ENCODE data around the gene KCNQ1.

Gene KCNQ1

DNA sequence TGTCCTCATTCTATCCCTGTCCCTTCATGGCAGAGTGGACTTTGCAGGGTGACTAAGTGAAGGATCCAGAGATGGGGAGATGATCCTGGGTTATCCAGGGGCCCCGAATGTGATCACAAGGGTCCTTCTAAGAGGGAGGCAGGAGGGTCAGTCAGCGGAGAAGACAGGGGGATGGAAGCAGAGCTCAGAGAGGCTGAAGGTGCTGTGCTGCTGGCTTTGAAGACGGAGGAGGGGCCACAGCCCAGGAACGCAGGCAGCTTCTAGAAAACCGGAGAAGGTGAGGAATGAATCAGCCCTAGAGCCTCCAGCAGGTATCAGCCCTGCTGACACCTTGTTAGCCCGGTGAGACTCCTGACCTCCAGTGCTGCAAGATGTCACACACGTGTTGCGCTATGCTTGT, 377.1 kb downstream of the KCNQ1 start:
- DNase-seq (ENCODE audit: low read depth, low spot score): no peak

DNA sequence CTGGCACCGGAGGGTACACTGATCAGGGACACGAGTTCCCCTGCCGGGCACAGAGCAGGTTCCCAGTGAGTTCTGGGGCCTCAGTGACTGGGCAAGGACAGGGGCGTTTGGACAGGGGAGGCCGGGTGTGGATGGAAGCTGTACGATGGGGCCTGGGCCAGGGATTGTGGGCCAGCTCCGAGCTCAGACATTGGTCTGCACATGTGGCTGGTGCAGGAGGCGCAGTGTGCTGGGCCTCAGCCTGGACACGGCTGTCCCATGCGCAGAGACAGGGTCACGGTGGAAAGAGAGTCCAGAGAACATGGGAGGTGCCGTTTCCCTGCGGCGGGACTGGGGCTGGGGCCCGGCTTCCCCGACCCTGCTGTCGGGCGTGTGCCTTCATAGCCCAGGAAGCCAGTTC, 380.0 kb downstream of the KCNQ1 start:
- no peak for DNase-seq (ENCODE audit: low read depth, low spot score)

DNA sequence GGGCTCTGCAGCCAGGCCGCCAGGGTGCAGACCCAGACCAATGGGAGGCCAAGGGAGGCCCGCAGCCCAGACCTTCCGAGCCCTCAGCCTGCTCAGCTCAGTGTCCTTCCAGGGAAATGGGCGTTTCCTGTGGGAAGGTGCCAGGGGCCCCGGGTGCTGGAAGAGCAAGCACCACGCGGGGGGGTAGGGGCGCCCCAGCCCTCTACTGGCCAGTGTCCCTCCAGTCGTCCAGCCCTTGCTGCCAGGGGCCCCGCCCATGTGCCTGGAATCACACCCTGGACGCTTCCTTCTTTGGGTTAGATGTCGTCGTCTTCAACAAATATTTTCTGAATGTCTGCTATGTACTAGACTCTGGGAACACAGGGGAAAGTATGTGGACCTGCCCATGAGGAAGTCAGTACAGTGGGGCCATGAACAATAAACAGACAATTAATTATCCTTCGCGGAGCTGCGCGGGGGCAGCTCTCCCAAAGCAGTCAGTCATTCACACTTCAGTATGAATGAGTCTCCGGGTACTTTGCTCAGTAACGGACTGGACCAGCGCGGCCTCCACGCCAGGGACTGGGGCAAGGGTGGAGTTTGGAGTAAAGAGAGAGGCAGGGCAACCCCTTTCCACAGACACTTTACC, 380.6 kb downstream of the KCNQ1 start:
- no peak for DNase-seq (ENCODE audit: low read depth, low spot score)

DNA sequence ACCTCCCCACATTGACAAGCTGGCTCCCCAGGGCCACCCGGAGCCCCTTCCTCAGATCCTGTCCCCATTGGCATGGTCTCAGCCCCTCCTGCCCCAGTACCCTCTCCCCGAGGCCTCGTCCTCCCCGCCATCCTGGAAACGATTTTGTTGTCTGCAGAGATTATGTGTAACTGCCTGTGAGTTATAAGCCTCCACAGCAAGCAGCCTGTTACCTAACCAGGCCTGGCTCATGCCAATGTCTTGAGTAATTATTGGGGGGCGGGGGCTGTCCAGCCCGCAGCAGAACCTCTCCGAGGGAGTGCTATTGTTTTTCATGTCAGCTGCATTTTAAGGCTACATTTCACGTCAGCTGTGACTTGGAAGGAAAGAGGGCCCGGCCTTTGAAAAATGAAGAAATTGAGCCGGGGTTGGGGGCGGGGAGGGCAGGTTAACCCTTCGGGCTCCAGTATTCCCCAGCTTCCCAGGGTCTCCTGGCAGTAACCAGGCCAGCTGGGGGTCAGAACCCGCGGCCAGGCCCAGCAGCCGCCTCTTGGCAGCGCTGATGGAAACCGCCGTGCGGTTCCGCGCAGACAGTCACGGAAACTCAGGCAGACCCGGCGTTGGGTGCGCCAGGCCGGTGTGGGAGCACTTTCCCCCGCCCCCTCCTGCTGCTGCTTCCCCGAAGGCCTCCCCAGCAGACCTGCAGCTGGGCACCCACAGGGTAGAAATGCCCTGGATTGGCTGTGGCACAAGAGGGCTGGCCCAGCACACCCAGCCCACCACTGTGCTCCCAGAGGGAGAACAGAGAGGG, 381.3 kb downstream of the KCNQ1 start:
- DNase-seq (ENCODE audit: low read depth, low spot score): peak; percentile 76

DNA sequence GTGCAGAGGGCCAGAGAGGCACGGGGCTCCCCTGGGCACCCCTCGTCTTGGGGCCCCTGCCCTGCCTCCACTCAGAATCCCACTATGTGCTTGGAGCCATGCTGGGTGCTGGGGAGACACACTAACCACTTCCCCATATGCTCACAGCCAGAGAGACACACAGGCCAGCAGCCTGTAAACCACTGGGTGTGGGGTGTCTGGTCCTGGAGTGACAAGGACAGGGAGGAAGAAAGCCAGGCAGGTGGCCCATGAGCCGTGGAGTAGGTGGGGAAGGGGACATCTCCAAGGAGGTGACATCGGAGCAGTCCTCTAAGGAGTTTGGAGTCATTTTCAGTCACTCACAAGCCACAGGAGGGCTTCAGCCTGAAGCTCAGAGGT, 381.9 kb downstream of the KCNQ1 start:
- no peak for DNase-seq (ENCODE audit: low read depth, low spot score)

DNA sequence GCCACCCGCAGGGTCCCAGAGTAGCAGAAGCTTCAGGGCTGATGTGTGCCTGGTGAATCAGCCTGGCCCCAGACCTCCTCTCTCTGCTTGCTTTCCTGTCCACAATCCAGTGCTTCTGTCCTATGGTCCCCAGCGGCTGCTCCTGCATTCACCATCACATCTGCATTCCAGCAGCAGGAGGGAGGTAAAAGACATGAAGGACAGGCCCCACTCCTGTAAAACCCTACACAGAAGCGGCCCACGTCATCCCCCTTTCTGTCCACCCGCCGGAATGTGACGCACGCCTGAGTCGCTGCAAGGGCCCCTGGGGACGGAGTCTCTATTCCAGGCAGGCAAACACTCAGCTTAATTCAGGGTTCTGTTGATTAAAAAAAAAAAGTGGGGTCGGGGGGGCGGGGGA, 382.4 kb downstream of the KCNQ1 start:
- no peak for DNase-seq (ENCODE audit: low read depth, low spot score)

DNA sequence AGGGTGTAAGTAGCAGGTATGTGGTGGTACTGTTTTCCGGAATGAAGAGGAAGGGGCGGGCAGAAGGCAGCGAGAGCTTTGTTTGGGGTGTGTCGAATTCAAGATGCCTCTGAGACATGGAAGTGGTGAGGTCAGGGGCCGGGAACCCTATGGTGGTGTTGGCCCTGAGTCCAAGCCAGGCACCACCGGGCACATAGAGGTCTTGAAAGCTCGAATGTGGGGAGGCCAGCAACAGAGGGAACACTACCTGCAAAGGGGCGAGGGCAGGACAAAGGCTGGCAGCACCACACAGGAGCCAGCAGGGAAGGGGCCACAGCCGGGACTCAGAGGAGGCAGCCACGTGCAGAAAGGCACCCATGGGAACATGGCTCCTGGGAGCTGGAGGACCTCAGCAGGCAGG, 383.0 kb downstream of the KCNQ1 start:
- no peak for DNase-seq (ENCODE audit: low read depth, low spot score)

DNA sequence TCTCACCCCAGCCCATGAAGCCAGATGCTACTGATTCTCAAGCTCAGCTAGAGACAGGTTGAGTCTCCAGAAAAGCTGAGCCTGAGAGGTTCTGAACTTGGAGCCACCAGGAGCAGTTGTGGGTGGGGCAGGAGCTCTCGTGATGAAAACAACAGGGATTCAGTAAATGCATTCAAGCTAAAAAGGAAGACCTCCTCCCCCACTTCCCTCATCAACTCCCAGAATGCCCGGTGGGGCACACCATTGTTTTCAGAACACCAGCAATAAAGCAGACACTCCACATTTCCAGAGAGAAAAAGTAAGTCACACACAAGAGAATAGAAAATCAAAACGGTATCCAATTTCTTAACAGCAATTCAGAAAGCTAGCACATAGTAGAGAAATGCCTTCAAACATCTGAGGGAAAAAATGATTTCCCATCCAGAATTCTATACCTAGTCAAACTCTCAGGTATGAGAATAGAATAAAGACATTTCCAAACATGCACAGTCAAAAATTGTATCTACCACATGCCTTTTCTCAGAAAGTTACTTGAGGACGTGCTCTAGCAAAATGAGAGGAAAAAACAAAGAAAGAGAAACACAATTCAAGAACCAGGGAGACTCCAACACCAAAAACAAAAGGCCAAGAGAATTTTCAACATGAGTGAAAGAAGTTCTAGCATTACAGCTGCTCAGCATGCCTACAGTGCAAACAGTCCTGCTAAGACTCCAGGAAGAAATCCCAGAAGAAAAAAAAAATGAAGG, 383.9 kb downstream of the KCNQ1 start:
- no peak for DNase-seq (ENCODE audit: low read depth, low spot score)

DNA sequence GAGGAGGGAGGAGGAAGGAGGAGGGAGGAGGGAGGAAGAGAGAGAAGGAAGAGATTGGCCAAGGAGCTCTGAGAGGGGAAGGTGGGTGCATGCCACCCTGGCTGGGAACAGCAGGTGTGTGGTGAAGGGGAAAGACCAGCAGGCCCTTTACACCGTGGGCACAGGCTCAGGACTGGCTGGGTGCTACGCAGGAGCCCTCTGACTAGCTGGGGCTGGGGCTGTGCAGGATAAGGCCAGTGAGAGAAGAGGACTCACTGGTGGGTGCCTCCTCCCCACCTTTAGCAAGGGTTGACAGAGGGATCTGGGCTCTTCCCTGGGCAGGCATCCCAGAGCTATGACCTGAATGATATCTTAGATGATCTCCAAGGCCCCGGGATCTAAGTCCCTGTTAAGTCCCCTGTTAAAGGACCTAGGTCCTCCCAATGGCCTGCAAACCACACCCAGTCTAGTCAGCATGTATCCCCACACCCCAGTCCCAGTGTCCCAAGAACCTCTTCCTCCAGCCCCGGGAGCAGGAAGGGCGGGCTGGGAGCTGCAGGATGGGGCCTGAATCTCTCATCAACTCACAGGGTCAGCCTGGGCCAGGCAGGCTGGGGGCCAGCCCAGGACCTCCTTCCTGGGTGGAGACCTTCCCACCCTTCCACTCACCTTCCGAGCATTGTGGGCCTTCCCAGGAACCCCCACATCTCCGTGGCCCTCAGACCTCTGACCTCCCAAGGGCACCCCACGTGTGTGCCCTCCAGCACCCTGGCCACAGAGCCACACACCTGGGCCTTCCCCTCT, 385.4 kb downstream of the KCNQ1 start:
- DNase-seq (ENCODE audit: low read depth, low spot score): no peak

DNA sequence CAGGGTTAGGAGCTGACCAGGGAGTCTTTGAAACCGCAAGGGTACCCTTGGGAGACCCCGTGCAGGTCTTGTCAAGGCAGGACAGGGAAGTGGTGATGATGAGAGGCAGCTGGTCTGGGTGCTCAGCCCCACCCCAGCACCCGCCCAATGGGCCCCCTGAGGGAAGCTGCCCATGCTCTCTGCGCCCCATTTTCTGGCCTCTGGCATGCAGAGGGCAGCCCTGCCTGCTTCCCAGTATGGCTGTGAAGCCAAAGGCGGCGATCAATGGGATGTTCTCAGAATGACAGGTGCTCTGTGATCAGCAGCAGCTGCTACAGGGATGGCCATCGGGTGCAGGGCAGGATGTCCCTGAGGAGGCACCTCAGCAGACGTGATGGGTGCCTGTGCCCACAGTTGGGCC, 386.1 kb downstream of the KCNQ1 start:
- DNase-seq (ENCODE audit: low read depth, low spot score): no peak

DNA sequence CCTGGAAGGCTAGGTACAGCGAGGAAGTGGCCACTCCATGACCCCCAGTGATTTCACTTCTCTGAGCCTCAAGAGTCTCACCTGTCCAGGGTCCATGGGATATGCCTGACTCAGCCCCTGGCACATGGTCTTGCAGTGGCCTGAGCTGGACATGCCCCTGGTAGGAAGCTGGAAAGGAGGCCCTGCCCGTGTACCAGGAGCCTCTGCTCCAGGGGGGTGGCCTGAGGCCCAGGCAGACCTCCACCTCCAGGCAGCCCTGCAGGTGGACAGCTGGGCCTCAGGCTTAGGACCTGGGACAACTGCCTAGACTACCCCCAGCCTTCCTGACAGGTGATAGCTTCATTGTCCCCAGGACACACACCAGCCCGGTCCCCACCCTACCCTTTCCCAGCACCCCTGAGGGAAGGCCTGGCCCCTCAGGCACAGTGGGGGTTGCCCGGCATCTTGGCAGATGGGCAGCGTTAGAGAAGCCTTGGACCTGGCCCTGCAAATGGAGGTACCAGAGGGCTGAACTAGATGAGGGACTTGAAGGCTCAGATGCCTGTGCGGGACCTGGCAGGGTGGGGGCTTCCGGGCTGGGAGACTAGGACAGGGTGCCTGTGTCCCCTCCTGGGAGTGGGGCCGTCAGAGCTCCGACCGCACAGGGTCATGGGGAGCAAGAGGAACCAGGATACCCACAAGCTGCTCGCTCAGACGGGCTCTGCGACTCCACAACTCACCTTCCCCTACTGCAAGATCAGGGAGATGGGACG, 387.1 kb downstream of the KCNQ1 start:
- no peak for DNase-seq (ENCODE audit: low read depth, low spot score)

DNA sequence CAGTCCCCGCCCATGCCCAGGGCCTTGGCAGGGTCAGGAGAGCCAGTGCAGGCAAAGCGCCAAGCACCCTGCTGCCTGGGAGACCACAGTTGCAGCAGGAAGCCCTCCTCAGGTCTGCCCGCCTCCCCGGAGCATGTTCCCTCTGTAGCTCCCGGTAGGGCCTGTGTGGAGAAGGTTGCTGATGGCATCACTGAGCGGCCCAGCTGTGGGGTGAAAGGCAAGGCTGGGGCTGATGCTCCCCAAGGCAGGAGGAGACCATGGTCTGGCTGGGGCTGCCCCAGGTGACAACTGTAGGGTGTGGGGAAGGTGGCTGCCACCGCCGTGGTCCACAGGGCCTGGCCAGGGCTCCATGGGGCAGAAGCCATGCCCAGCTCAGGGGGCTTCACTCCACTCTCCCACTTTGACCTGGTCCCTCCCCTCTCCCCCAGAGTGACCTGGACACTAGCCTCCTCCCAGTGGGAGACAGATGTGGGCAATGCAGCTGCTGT, 387.8 kb downstream of the KCNQ1 start:
- DNase-seq (ENCODE audit: low read depth, low spot score): no peak

DNA sequence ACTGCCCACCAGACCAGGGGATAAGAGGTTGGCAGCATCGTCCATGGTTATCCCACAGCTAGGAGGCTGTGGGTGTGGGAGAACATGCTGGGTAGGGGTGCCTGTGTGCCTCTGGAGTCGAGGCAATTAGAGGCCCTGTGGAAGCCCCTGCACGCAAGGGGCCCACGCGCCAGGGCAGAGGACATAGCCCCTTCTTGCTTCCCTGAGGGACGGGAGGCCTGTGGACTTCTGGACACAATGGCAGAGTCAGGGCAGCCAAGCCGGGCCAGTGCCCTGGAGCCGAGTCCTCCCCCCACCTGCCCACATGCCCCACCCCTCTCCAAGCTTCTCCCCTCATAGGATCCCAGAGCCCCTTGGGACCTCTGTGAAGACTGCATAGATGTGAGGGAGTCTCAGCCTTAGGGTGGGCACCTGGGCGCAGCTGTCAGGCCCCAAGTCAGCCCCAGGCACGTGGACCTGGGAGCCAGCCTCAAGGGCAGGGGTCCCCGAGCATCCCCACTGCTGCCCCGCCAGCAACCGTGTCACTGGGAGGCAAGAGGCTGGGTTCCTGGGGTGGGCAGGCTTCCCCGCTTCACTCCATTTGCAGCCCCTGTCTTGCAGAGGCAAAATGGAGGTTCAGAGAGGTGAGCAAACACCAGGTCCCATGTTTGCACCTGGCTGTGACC, 388.4 kb downstream of the KCNQ1 start:
- no peak for DNase-seq (ENCODE audit: low read depth, low spot score)

DNA sequence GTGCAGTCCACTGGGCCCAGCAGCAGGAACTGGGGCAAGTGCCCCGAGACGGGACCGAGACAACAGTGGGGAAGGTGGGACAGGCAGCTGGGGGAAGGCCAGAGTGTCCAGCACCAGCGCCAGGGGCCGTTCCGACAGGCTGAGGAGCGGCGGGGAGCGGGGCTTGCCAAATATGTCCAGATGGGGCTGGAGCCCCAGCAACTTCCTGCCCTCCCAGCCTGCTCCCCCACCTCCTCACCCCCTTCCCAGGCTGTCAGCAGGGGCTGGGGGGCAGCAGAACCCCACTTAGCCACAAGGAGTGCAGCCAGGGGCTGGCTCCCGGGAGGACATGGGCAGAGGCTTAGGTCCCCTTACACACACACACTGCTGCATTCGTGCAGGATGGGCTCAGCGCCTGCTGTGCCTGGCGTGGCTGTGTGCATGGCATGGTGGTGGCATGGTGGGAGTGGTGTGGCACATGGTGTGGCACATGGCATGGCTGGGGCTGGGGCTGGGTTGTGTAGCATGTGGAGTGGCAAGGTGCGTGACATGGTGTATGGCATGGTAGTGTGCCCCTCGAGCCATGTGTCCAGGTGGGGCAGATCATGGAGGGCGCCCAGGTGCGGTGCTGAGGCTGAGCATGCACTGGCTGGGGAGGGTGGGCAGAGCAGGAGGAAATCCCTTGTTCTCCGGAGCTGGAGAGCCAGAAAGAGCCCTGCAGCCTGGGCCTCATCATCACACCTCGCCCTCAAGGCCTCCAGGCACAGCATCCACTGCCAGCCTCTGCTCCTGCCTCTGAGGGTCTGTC, 389.1 kb downstream of the KCNQ1 start:
- DNase-seq (ENCODE audit: low read depth, low spot score): no peak

DNA sequence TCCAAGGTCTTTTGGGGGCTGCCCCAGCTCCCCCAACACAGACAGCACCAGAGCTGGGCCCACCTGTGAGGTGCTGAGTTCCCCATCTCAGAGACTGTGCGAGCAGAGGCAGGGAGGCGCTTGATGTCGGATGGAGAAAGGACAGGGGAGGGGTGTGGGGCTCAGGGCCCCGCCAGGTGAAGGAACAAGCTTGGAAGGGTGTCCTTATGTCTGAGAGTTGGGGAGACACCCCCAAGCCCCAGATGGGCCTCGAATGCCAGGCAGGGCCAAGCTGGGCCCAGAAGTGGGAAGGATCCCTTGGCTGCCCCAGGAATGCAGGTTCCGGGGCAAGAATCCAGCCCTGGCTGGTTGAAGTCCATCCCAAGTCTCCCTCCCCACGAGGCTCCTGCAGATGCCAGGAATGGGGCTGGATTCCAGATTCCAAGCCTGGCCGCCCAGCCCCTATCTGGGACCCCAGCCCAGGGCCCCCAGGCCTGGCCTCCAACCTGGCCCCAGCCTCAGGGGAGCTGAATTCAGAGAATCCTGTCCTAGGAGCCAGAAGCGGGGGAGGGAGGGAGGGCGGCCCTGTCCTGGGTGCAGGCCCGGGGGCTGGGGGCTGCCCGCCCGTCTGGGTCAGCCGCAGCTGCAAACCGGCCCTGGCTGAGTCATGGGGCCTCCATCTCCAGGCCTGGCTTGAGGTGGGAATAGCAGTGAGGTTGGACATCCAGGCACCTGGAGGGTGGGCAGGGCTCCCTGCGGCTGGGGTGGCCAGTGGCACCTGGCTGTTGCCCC, 389.9 kb downstream of the KCNQ1 start:
- DNase-seq (ENCODE audit: low read depth, low spot score): peak; percentile 56

DNA sequence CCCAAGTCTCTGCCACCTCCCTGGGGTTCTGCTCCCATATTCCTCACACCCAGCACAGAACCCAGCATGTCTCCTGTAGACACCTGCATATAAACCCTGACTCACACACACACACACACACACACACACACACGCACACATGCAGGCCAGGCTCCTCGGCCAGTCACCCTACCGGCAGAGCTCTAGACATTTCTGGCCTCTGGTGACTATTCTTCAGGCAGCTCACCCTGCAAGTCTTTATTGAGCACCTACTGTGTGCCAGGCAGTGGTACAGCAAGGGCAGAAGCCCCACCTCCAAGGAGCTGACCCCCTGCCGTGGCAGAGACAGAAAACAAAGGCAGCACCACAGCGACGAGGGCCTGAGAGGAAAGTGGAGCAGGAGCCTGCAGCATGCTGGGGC, 390.5 kb downstream of the KCNQ1 start:
- peak; percentile 55 for DNase-seq (ENCODE audit: low read depth, low spot score)

DNA sequence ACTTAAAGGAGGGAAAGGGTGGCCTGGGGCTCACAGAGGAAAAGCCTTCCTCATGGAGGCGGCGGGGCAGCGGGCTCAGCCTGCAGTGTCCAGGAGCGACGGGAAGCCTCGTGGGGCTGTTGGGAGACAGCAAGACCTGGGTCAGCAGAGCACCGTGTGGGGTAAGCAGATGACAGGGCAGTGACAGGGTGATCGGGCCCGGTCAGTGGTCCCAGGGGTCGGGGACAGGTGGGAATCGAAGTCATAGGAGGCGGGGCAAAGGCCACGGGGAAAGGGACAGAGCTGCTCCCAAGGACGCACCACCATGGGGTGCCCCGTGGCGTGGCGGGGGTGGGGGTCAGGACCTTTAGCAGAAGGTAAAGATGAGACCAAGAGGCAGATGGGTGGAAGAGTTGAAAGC, 390.9 kb downstream of the KCNQ1 start:
- DNase-seq (ENCODE audit: low read depth, low spot score): no peak

DNA sequence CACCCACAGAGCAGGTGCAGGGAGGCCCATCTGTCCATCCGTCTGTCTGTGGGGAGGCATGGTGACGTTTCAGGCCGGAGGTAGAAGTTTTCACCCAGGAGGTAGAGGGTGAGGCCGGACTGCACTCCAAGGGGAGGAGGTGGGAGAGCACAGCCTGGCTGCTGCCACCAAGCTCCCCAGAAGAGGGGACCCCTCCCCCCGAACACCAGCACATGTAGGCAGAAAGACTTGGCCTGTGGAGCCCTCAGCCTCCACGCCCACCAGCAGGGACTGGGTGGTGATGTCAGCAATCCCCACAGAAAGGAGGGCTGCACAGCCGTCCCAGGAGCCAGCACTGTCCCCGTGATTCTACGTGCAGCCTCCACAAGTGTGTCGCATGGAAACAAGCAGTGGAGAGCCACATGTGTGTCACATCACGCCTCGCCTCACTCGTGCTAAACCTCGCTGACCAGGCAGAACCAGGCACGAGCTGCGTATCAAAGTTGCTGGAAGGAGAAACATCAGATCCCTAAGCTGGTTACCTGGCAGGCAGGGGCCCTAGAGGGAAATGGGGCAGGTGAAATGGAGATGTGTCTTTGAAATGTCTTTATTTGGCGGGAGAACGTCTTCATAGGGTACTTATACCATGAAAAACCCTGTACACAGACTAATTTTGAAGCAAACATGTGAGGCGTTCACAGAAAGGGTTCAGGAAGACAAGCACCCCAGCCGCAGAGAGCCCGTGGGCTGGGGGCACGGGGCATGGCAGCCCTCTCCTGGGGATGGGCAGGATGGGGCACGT, 391.7 kb downstream of the KCNQ1 start:
- DNase-seq (ENCODE audit: low read depth, low spot score): no peak
